Gastroesophageal sphincter (tissue), 4 donors: ENCODE results near the gene KIAA0586. TPM values are rescaled to one million over a fixed set of nuclear protein-coding genes. Genes with fewer than 3 reads are reported as not detected.
"Not testable (repeated sequence)": the region's sequence is repeated elsewhere in the genome, so short reads cannot be mapped to it uniquely, and the experiment has no call there.

ENCODE experiments used
- ATAC-seq: fragments of 150-250 bp; one replicate; pipeline ENCODE4 v1.9.1; 2016; ENCODE audit warnings: mild to moderate bottlenecking, moderate library complexity
- H3K27ac ChIP-seq, 4 donors: fragments of 200-600 bp; sonication (generic) in 3 of 4; 1 replicate in 3 of 4; 2 replicates in 1 of 4; pipeline ENCODE4 v1.5.1; 2016 to 2019
- H3K27me3 ChIP-seq: fragments of 200-600 bp; sonication (generic); one replicate; pipeline ENCODE4 v1.5.1; 2019
- H3K36me3 ChIP-seq, 2 donors: fragments of 200-600 bp; sonication (generic); one replicate each; pipeline ENCODE4 v1.5.1; 2019; ENCODE audit warnings: control low read depth in 1 of 2
- H3K4me1 ChIP-seq, 3 donors: fragments of 200-600 bp; sonication (generic); 1 replicate in 2 of 3; 2 replicates in 1 of 3; pipeline ENCODE4 v1.5.1; 2016 to 2019; ENCODE audit warnings: control low read depth in 2 of 3
- H3K4me3 ChIP-seq, 2 donors: fragments of 200-600 bp; sonication (generic); one replicate each; pipeline ENCODE4 v1.5.1; 2019; ENCODE audit warnings: mild to moderate bottlenecking in 1 of 2, moderate library complexity in 1 of 2
- H3K9me3 ChIP-seq, 3 donors: fragments of 200-600 bp; sonication (generic); one replicate each; pipeline ENCODE4 v1.5.1; 2017 to 2019; ENCODE audit warnings: control low read depth in 2 of 3
- CTCF ChIP-seq, 4 experiments: fragments of 200-600 bp in 2 of 4; fragments of 450-650 bp in 2 of 4; sonication (generic) in 1 of 4; IDR thresholded peaks; one replicate each; pipeline ENCODE4 v1.5.1; 2017 to 2019; ENCODE audit warnings: antibody characterized with exemption in 4 of 4, mild to moderate bottlenecking in 2 of 4, moderate library complexity in 2 of 4
- EP300 ChIP-seq: sonication (generic); formaldehyde crosslinking; IDR thresholded peaks from one replicate; pipeline ENCODE4 v1.6.1; 2017; ENCODE audit warnings: antibody characterized with exemption, mild to moderate bottlenecking
- POLR2A ChIP-seq, 2 donors: fragments of 450-650 bp; IDR thresholded peaks; one replicate each; pipeline ENCODE4 v1.6.1; 2017; ENCODE audit warnings: antibody characterized with exemption in 2 of 2, mild to moderate bottlenecking in 2 of 2, moderate library complexity in 1 of 2
- POLR2AphosphoS5 ChIP-seq: sonication (generic); formaldehyde crosslinking; IDR thresholded peaks from one replicate; pipeline ENCODE4 v1.6.1; 2017; ENCODE audit warnings: antibody characterized with exemption
- WGBS, 2 donors: methylation state at CpG; one replicate each; pipeline ENCODE4 v1.1.5; 2018; ENCODE audit warnings: low coverage in 1 of 2; 5-methylcytosine and 5-hydroxymethylcytosine counted together
- total RNA-seq, 4 donors: library from RNA; depleted of rRNA; stranded (reverse); fragments of >200 nt; gene quantifications; one replicate each; pipeline ENCODE4 v1.1.0, GENCODE V29; 2016

The KIAA0586 gene
- total RNA-seq, 4 donors from 2014 or later, result 11.6 to 22.4 (median 18.0) TPM

- Histone ChIP-seq H3K4me1 (no peaks in the 10 kb centered on the region), H3K9me3 (no peaks in the 10 kb centered on the region), H3K27me3 (no peaks in the 10 kb centered on the region), H3K36me3 (peaks cover 0 to 43% of the 10 kb centered on the region in 2 donors), H3K4me3 (no peak overlapping the region), H3K27ac (no peak overlapping the region)
- no peak for TF ChIP-seq EP300
- TF ChIP-seq POLR2AphosphoS5, result no peak
- TF ChIP-seq CTCF (IDR thresholded peaks at IDR 0.05), result no peak
- TF ChIP-seq POLR2A (IDR thresholded peaks at IDR 0.05), result no peak
- WGBS, 2 donors, result 92 to 100% methylated on average over 1 of the region's 1 CpG
- no peak for ATAC-seq
Measured at GRCh38 chr14:58517592-58517991, 90.1 kb downstream of the KIAA0586 start.

DNA sequence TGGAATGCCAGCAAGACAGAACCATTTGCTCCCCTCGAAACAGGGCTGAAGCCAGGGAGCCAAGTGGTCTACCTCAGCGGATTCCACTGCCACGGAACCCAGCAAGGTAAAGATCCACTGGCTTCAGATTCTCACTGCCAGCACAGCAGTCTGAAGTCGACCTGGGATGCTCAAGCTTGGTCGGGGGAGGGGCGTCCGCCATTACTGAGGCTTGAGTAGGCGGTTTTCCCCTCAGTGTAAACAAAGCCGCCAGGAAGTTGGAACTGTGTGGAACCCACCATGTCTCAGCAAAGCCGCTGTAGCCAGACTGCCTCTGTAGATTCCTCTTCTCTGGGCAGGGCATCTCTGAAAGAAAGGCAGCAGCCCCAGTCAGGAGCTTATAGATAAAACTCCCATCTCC is 98.2 kb downstream of the KIAA0586 start:
- H3K27me3 ChIP-seq, H3K4me3 ChIP-seq, ATAC-seq, H3K4me1 ChIP-seq, H3K9me3 ChIP-seq, H3K27ac ChIP-seq: not testable (repeated sequence)
- peaks cover 0 to 30% of the 10 kb centered on the region in 2 donors for H3K36me3 ChIP-seq
- 80% methylated on average over 1 of the region's 10 CpGs; no CpG with 5 or more reads in 1 of the 2 donors for WGBS, 2 donors

DNA sequence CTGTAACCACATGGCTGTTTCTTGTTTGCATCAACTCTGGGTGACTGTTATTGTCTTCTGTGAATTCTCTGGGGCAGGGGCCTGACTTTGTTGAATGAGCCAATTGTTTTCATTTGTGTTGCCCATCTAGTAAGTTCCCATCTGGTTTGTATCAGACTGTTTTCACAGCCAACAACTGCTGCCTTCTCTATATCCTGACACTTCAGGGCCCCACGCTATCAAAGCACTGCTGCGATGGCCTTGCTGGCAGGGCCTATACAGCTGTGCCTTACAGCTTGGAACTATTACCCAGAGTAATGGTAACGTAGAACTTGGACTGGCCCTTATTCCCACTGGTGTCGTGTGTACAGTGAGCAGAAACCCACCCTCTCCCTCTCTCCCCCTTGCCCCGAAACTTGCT is 105.9 kb downstream of the KIAA0586 start:
- peaks cover 0 to 30% (median 3%) of the 10 kb centered on the region in 3 donors for H3K4me1 ChIP-seq
- no peaks in the 10 kb centered on the region for H3K27me3 ChIP-seq
- peak overlapping the region; percentile 20 to 67 (median 50) for H3K27ac ChIP-seq
- no peak for TF ChIP-seq CTCF (IDR thresholded peaks at IDR 0.05)
- WGBS, 2 donors, result 29 to 41% methylated on average over 5 of the region's 5 CpGs
- no peak overlapping the region for H3K4me3 ChIP-seq
- H3K36me3 ChIP-seq, result no peaks in the 10 kb centered on the region
- no peak for ATAC-seq
- H3K9me3 ChIP-seq, result no peaks in the 10 kb centered on the region

GRCh38 chr14:58535044-58535443 is 107.5 kb downstream of the KIAA0586 start:
- H3K9me3 ChIP-seq, result no peaks in the 10 kb centered on the region
- H3K27ac ChIP-seq, result peak overlapping the region; percentile 39 to 67 (median 50)
- H3K4me1 ChIP-seq, result peaks cover 0 to 30% (median 3%) of the 10 kb centered on the region in 3 donors
- no peaks in the 10 kb centered on the region for H3K27me3 ChIP-seq
- no peaks in the 10 kb centered on the region for H3K36me3 ChIP-seq
- 15 to 47% methylated on average over 1 of the region's 1 CpG for WGBS, 2 donors
- ATAC-seq, result no peak
- H3K4me3 ChIP-seq, result no peak overlapping the region
- TF ChIP-seq EP300 (no peak), POLR2A (IDR thresholded peaks at IDR 0.05) (no peak), POLR2AphosphoS5 (no peak), CTCF (IDR thresholded peaks at IDR 0.05) (no peak)

GRCh38 chr14:58537004-58537403 is 109.5 kb downstream of the KIAA0586 start:
- no peak overlapping the region for H3K27ac ChIP-seq

More at GRCh38 chr14:58537004-58537403, 109.5 kb downstream of the KIAA0586 start:
- Histone ChIP-seq H3K9me3 (no peaks in the 10 kb centered on the region), H3K4me3 (no peak overlapping the region), H3K27me3 (no peaks in the 10 kb centered on the region), H3K4me1 (peaks cover 0 to 38% (median 3%) of the 10 kb centered on the region in 3 donors), H3K36me3 (no peaks in the 10 kb centered on the region)
- WGBS, 2 donors, result 83 to 87% methylated on average over 3 of the region's 3 CpGs
- ATAC-seq, result no peak
- no peak for TF ChIP-seq CTCF (IDR thresholded peaks at IDR 0.05)
- TF ChIP-seq POLR2AphosphoS5, result no peak
- no peak for TF ChIP-seq POLR2A (IDR thresholded peaks at IDR 0.05)
- TF ChIP-seq EP300, result no peak
